H1 (cell line): ENCODE results near the gene ANP32A. TPM values are rescaled to one million over a fixed set of nuclear protein-coding genes. Genes with fewer than 3 reads are reported as not detected.

Experiments
- CTCF ChIA-PET: fragments of 300-600 bp; sonication (Branson Sonifier 250); formaldehyde crosslinking; loops from one replicate; lab custom pipeline; 2021; ENCODE audit not compliant: partially characterized antibody; lab: Charles Lee
- POLR2A ChIA-PET: fragments of 300-600 bp; sonication (Branson Sonifier 250); formaldehyde crosslinking; loops from one replicate; lab custom pipeline; 2021; ENCODE audit warnings: inconsistent platforms; ENCODE audit not compliant: partially characterized antibody; lab: Charles Lee
- DNase-seq, 2 experiments: peaks; one replicate each; pipeline versions ENCODE4 v3.0.0 to v3.0.0-alpha.2; 2010 to 2022; ENCODE audit warnings: low spot score in 2 of 2, low read depth in 1 of 2, mixed read lengths in 1 of 2
- FAIRE-seq: peaks from 2 replicates; lab custom pipeline; 2011; peaks lifted over from hg19 to GRCh38; lab: Jason Lieb, UNC
- H2AFZ ChIP-seq: 2 replicates; pipeline ENCODE4 v1.8.1; 2012; ENCODE audit warnings: low read length, inconsistent platforms
- H2AK5ac ChIP-seq: 2 replicates; pipeline ENCODE4 v1.6.1; 2013; ENCODE audit warnings: low read depth, low read length
- H2BK120ac ChIP-seq: replicated peaks from 2 replicates; pipeline ENCODE3; 2013; ENCODE audit warnings: low read depth, low read length, inconsistent platforms
- H2BK12ac ChIP-seq: 2 replicates; pipeline ENCODE4 v1.6.1; 2013; ENCODE audit warnings: low read depth, low read length
- H2BK15ac ChIP-seq: 2 replicates; pipeline ENCODE4 v1.6.1; 2013; ENCODE audit warnings: low read length
- H2BK20ac ChIP-seq: 2 replicates; pipeline ENCODE4 v1.6.1; 2013; ENCODE audit warnings: low read length
- H2BK5ac ChIP-seq: 2 replicates; pipeline ENCODE4 v1.6.1; 2013; ENCODE audit warnings: low read depth, low read length
- H3K14ac ChIP-seq: 2 replicates; pipeline ENCODE4 v1.6.1; 2013; ENCODE audit warnings: inconsistent platforms; ENCODE audit not compliant: insufficient read length
- H3K18ac ChIP-seq: 2 replicates; pipeline ENCODE4 v1.6.1; 2013; ENCODE audit warnings: low read length; ENCODE audit errors: extremely low read depth
- H3K23ac ChIP-seq: 2 replicates; pipeline ENCODE4 v1.6.1; 2013; ENCODE audit warnings: inconsistent platforms; ENCODE audit not compliant: insufficient read length
- H3K23me2 ChIP-seq: 2 replicates; pipeline ENCODE4 v1.6.1; 2013; ENCODE audit warnings: low read depth, low read length
- H3K27ac ChIP-seq: 2 replicates; pipeline ENCODE4 v1.6.1; 2011; ENCODE audit warnings: low read depth, low read length, inconsistent platforms
- H3K27me3 ChIP-seq, 4 experiments: replicated peaks in 1 of 4; 1 replicate in 1 of 4; 2 replicates in 3 of 4; pipeline versions ENCODE4 v1.6.1 to v1.8.1; 2011 to 2013; ENCODE audit warnings: low read length in 3 of 4, mild to moderate bottlenecking in 3 of 4, inconsistent platforms in 2 of 4, mixed read lengths in 2 of 4, moderate library complexity in 1 of 4; ENCODE audit not compliant: control insufficient read depth in 3 of 4, insufficient read depth in 3 of 4; ENCODE audit errors: extremely low read depth in 1 of 4
- H3K36me3 ChIP-seq, 4 experiments: 2 replicates each; pipeline versions ENCODE4 v1.6.1 to v1.8.1; 2011 to 2013; ENCODE audit warnings: mild to moderate bottlenecking in 4 of 4, low read length in 3 of 4, moderate library complexity in 2 of 4, control low read depth in 1 of 4, inconsistent platforms in 1 of 4; ENCODE audit not compliant: insufficient read depth in 4 of 4, control insufficient read depth in 2 of 4
- H3K4ac ChIP-seq: replicated peaks from 2 replicates; pipeline ENCODE3; 2013; ENCODE audit warnings: low read length, low read depth, mixed read lengths, inconsistent platforms; ENCODE audit not compliant: insufficient read length
- H3K4me1 ChIP-seq, 4 experiments: replicated peaks in 1 of 4; 1 replicate in 1 of 4; 2 replicates in 3 of 4; pipeline versions ENCODE4 v1.6.1 to v1.8.1; 2011 to 2013; ENCODE audit warnings: low read length in 3 of 4, inconsistent platforms in 2 of 4, mixed read lengths in 1 of 4; ENCODE audit not compliant: insufficient read depth in 4 of 4, control insufficient read depth in 3 of 4
- H3K4me2 ChIP-seq, 2 experiments: 2 replicates each; pipeline versions ENCODE4 v1.6.1 to v1.8.1; 2011 to 2013; ENCODE audit warnings: low read depth in 2 of 2, low read length in 2 of 2, control low read depth in 1 of 2, inconsistent platforms in 1 of 2, mild to moderate bottlenecking in 1 of 2; ENCODE audit not compliant: insufficient read depth in 1 of 2
- H3K4me3 ChIP-seq, 4 experiments: fragments of 200-600, 300-600 bp in 1 of 4; sonication (generic), shearing (Covaris generic), sonication (Bioruptor Twin) in 1 of 4; 2 replicates each; pipeline versions ENCODE4 v1.5.1 to v1.8.1; 2011 to 2016; ENCODE audit warnings: low read length in 4 of 4, low read depth in 3 of 4, control low read depth in 2 of 4, inconsistent platforms in 2 of 4, mild to moderate bottlenecking in 2 of 4, mixed read lengths in 1 of 4, moderate library complexity in 1 of 4; ENCODE audit not compliant: insufficient read depth in 2 of 4; ENCODE audit errors: extremely low read depth in 1 of 4
- H3K56ac ChIP-seq: replicated peaks from 2 replicates; pipeline ENCODE3; 2013; ENCODE audit warnings: low read depth, mild to moderate bottlenecking, mixed read lengths, low read length, inconsistent platforms; ENCODE audit not compliant: insufficient read length
- H3K79me1 ChIP-seq: 2 replicates; pipeline ENCODE4 v1.6.1; 2013; ENCODE audit warnings: low read depth, low read length, control low read depth
- H3K79me2 ChIP-seq, 2 experiments: 2 replicates each; pipeline versions ENCODE4 v1.6.1 to v1.8.1; 2012 to 2013; ENCODE audit warnings: low read length in 2 of 2, mild to moderate bottlenecking in 2 of 2, inconsistent platforms in 1 of 2; ENCODE audit not compliant: insufficient read depth in 2 of 2, control insufficient read depth in 1 of 2
- H3K9ac ChIP-seq, 4 experiments: replicated peaks in 1 of 4; 1 replicate in 1 of 4; 2 replicates in 3 of 4; pipeline versions ENCODE4 v1.6.1 to v1.8.1; 2011 to 2013; ENCODE audit warnings: low read depth in 3 of 4, low read length in 3 of 4, control low read depth in 2 of 4, mild to moderate bottlenecking in 2 of 4, moderate library complexity in 2 of 4, inconsistent platforms in 1 of 4; ENCODE audit errors: extremely low read depth in 1 of 4
- H3K9me3 ChIP-seq, 2 experiments: 2 replicates each; pipeline versions ENCODE4 v1.6.1 to v1.8.1; 2012 to 2013; ENCODE audit warnings: mild to moderate bottlenecking in 2 of 2, moderate library complexity in 2 of 2, control low read depth in 1 of 2, inconsistent platforms in 1 of 2, low read depth in 1 of 2, low read length in 1 of 2, mixed read lengths in 1 of 2; ENCODE audit not compliant: insufficient read depth in 2 of 2
- H4K20me1 ChIP-seq, 2 experiments: replicated peaks in 1 of 2; 2 replicates each; pipeline versions ENCODE3 to v1.8.1; 2011 to 2013; ENCODE audit warnings: inconsistent platforms in 2 of 2, low read length in 2 of 2, mild to moderate bottlenecking in 1 of 2; ENCODE audit not compliant: insufficient read depth in 2 of 2, control insufficient read depth in 1 of 2
- H4K5ac ChIP-seq: 2 replicates; pipeline ENCODE4 v1.6.1; 2013; ENCODE audit warnings: low read length, low read depth, mixed read lengths, inconsistent platforms; ENCODE audit not compliant: insufficient read length
- H4K8ac ChIP-seq: 2 replicates; pipeline ENCODE4 v1.8.0; 2013; ENCODE audit warnings: mild to moderate bottlenecking, moderate library complexity, low read length, inconsistent platforms; ENCODE audit not compliant: insufficient read depth; ENCODE audit errors: extremely low read depth
- H4K91ac ChIP-seq: replicated peaks from 2 replicates; pipeline ENCODE3; 2013; ENCODE audit warnings: low read length, mixed read lengths, inconsistent platforms; ENCODE audit not compliant: insufficient read length
- BRCA1 ChIP-seq: IDR thresholded peaks from 2 replicates; pipeline ENCODE4 v1.6.1; 2012; ENCODE audit warnings: low read depth, low read length, improper control_type of control experiment
- CHD2 ChIP-seq: IDR thresholded peaks from 2 replicates; pipeline ENCODE4 v1.6.1; 2012; ENCODE audit warnings: low read length, improper control_type of control experiment
- E2F6 ChIP-seq: IDR thresholded peaks from 2 replicates; pipeline ENCODE4 v1.6.1; 2012; ENCODE audit warnings: inconsistent platforms
- FOSL1 ChIP-seq: IDR thresholded peaks from 2 replicates; pipeline ENCODE4 v1.6.1; 2011; ENCODE audit warnings: mild to moderate bottlenecking, low read depth, low read length, moderate library complexity; ENCODE audit not compliant: insufficient read depth
- NANOG ChIP-seq: IDR thresholded peaks from 2 replicates; pipeline ENCODE4 v1.6.1; 2011; ENCODE audit warnings: low read length, low read depth, mild to moderate bottlenecking, inconsistent platforms; ENCODE audit not compliant: insufficient read depth, poor library complexity, severe bottlenecking
- POLR2A ChIP-seq, 2 experiments: IDR thresholded peaks; 1 replicate in 1 of 2; 2 replicates in 1 of 2; pipeline ENCODE4 v1.6.1; 2011; ENCODE audit warnings: low read depth in 2 of 2, low read length in 2 of 2, mild to moderate bottlenecking in 2 of 2; ENCODE audit errors: control extremely low read depth in 1 of 2
- POLR2AphosphoS5 ChIP-seq: IDR thresholded peaks from 2 replicates; pipeline ENCODE4 v1.6.1; 2011; ENCODE audit warnings: low read depth, low read length
- RAD21 ChIP-seq, 2 experiments: IDR thresholded peaks in 1 of 2; conservative IDR thresholded peaks in 1 of 2; 2 replicates each; pipeline ENCODE4 v1.6.1; 2011; ENCODE audit warnings: low read depth in 2 of 2, low read length in 2 of 2, improper control_type of control experiment in 1 of 2, inconsistent platforms in 1 of 2, mild to moderate bottlenecking in 1 of 2, moderate library complexity in 1 of 2
- SRF ChIP-seq: IDR thresholded peaks from 2 replicates; pipeline ENCODE4 v1.6.1; 2011; ENCODE audit warnings: mild to moderate bottlenecking, low read depth, low read length, moderate library complexity
- WGBS, 2 experiments: shearing (Covaris generic) in 1 of 2; methylation state at CpG; one replicate each; pipeline versions ENCODE4 v1.1.6 to v1.1.7; 2013 to 2015; ENCODE audit warnings: low lambda C conversion rate in 2 of 2, mixed read lengths in 2 of 2, inconsistent platforms in 1 of 2, low coverage in 1 of 2, missing lambda C conversion rate in 1 of 2; ENCODE audit not compliant: insufficient replicate concordance in 2 of 2, insufficient coverage in 1 of 2, insufficient read length in 1 of 2; ENCODE audit errors: extremely low coverage in 1 of 2, missing lambda C conversion rate in 1 of 2; 5-methylcytosine and 5-hydroxymethylcytosine counted together
- polyA plus RNA-seq, 7 experiments: library from polyadenylated mRNA; depleted of rRNA in 3 of 7; stranded (reverse) in 5 of 7; unstranded in 2 of 7; fragments of >200 nt in 5 of 7; fragments of 200-250 nt in 2 of 7; gene quantifications; 1 replicate in 5 of 7; 2 replicates in 1 of 7; 4 replicates in 1 of 7; pipeline versions ENCODE4 v1.2.1 to v1.2.3, GENCODE V29; 2011 to 2013; ENCODE audit warnings: missing spikeins in 2 of 7, mixed read lengths in 2 of 7
- total RNA-seq: library from RNA; stranded (reverse); fragmentation: NEBNext Ultra II Directional; extraction: Animal tissue kit (Norgen Biotek cat#: 25700); gene quantifications from 2 replicates; pipeline ENCODE4 v1.2.1, GENCODE V29; 2021
- TF ChIP-seq, protein P1 (sequence below), 3 experiments: IDR thresholded peaks; 1 replicate in 2 of 3; 2 replicates in 1 of 3; pipeline versions ENCODE4 v1.5.1 to v1.6.1; 2011; ENCODE audit warnings: low read length in 3 of 3, mild to moderate bottlenecking in 3 of 3, inconsistent platforms in 2 of 3, low read depth in 1 of 3, moderate library complexity in 1 of 3; ENCODE audit not compliant: insufficient read depth in 1 of 3; ENCODE audit errors: control extremely low read depth in 1 of 3

Gene ANP32A
- total and polyA plus RNA-seq, 2 of the 8 experiments (the other 6 are each of a cell fraction or from before 2014, with no cell fraction given): 70.8 to 295 TPM

GRCh38 chr15:68784206-68784605 is 36.5 kb downstream of the ANP32A start:
- no peak overlapping the region for H2BK15ac ChIP-seq
- H3K23ac ChIP-seq: no peak overlapping the region
- H3K79me1 ChIP-seq: peaks cover 15% of the 10 kb centered on the region
- no peak overlapping the region for H3K4me2 ChIP-seq
- no peak overlapping the region for H2BK20ac ChIP-seq
- no peak overlapping the region for H3K14ac ChIP-seq
- no peak overlapping the region; the same call in 1 of the 2 replicates for H3K27ac ChIP-seq
- no peak overlapping the region for H3K9ac ChIP-seq
- no peaks in the 10 kb centered on the region for H3K27me3 ChIP-seq
- H3K36me3 ChIP-seq: peaks cover 15 to 71% (median 39%) of the 10 kb centered on the region in 4 experiments
- DNase-seq (no peak), FAIRE-seq (no peak)
- 93% methylated on average over 13 of the region's 13 CpGs; no CpG with 5 or more reads in 1 of the 2 experiments for WGBS, 2 experiments
- no peak overlapping the region for H2BK5ac ChIP-seq
- no peak overlapping the region for H2AK5ac ChIP-seq
- H2AFZ ChIP-seq: no peak overlapping the region
- H2BK12ac ChIP-seq: no peak overlapping the region
- no peak overlapping the region for H2BK120ac ChIP-seq
- H3K4me3 ChIP-seq: no peak overlapping the region
- no peak overlapping the region for H3K18ac ChIP-seq
- H3K4ac ChIP-seq: no peak overlapping the region
- no peak overlapping the region for H4K5ac ChIP-seq
- no peaks in the 10 kb centered on the region for H3K9me3 ChIP-seq
- peaks cover 0 to 17% (median 7%) of the 10 kb centered on the region in 4 experiments; a peak in 5 of 7 replicates for H3K4me1 ChIP-seq
- no peak overlapping the region for H4K8ac ChIP-seq
- ChIA-PET CTCF (interaction anchor here (0.8 to 7.7 kb wide), 18 partner anchors 10 to 250 kb away, joined by 3 to 70 read pairs (median 5); no protein-coding TSS in a partner anchor), POLR2A (interaction anchor here (0.8 to 1.6 kb wide), 5 partner anchors 11 to 669 kb away, joined by 3 to 5 read pairs (median 4); partner anchors contain the start of gene RPLP1)
- peaks cover 27 to 39% of the 10 kb centered on the region in 2 experiments for H4K20me1 ChIP-seq
- no peak overlapping the region for H4K91ac ChIP-seq
- H3K56ac ChIP-seq: no peak overlapping the region
- no peaks in the 10 kb centered on the region for H3K23me2 ChIP-seq
- peaks cover 2 to 36% of the 10 kb centered on the region in 2 experiments; a peak in 3 of 4 replicates for H3K79me2 ChIP-seq
- TF ChIP-seq NANOG (no peak), CHD2 (no peak), E2F6 (no peak), SRF (no peak), BRCA1 (no peak), FOSL1 (no peak), RAD21 (IDR thresholded peaks at IDR 0.05 in 1 of 2, conservative IDR thresholded peaks at IDR 0.05 in 1 of 2; ENCODE audit: low read depth in 2 of 2, low read length in 2 of 2) (no peak), POLR2A (IDR thresholded peaks at IDR 0.05; ENCODE audit: control extremely low read depth in 1 of 2, low read depth in 2 of 2, low read length in 2 of 2) (no peak), POLR2AphosphoS5 (no peak)
- TF ChIP-seq, protein P1, sequence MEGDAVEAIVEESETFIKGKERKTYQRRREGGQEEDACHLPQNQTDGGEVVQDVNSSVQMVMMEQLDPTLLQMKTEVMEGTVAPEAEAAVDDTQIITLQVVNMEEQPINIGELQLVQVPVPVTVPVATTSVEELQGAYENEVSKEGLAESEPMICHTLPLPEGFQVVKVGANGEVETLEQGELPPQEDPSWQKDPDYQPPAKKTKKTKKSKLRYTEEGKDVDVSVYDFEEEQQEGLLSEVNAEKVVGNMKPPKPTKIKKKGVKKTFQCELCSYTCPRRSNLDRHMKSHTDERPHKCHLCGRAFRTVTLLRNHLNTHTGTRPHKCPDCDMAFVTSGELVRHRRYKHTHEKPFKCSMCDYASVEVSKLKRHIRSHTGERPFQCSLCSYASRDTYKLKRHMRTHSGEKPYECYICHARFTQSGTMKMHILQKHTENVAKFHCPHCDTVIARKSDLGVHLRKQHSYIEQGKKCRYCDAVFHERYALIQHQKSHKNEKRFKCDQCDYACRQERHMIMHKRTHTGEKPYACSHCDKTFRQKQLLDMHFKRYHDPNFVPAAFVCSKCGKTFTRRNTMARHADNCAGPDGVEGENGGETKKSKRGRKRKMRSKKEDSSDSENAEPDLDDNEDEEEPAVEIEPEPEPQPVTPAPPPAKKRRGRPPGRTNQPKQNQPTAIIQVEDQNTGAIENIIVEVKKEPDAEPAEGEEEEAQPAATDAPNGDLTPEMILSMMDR (IDR thresholded peaks at IDR 0.05; ENCODE audit: control extremely low read depth in 1 of 3, insufficient read depth in 1 of 3, low read depth in 1 of 3, low read length in 3 of 3): no peak
